Measurements from ENCODE around the gene SSNA1.

Gene SSNA1

GRCh38 chr9:137228506-137228967 is 40.1 kb downstream of the SSNA1 start:
- ChIA-PET POLR2A (no interaction called here), CTCF (interaction anchor here (0.8 to 6.6 kb wide), 14 partner anchors 9 to 184 kb away, joined by 3 to 139 read pairs (median 8); partner anchors contain the start of genes ANAPC2, DPP7, NELFB and NPDC1)
- TF ChIP-seq, protein P1, sequence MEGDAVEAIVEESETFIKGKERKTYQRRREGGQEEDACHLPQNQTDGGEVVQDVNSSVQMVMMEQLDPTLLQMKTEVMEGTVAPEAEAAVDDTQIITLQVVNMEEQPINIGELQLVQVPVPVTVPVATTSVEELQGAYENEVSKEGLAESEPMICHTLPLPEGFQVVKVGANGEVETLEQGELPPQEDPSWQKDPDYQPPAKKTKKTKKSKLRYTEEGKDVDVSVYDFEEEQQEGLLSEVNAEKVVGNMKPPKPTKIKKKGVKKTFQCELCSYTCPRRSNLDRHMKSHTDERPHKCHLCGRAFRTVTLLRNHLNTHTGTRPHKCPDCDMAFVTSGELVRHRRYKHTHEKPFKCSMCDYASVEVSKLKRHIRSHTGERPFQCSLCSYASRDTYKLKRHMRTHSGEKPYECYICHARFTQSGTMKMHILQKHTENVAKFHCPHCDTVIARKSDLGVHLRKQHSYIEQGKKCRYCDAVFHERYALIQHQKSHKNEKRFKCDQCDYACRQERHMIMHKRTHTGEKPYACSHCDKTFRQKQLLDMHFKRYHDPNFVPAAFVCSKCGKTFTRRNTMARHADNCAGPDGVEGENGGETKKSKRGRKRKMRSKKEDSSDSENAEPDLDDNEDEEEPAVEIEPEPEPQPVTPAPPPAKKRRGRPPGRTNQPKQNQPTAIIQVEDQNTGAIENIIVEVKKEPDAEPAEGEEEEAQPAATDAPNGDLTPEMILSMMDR (IDR thresholded peaks at IDR 0.05; ENCODE audit: insufficient read depth, low read length, missing control alignments), result no peak
- no peak for DNase-seq (ENCODE audit: low read depth, low spot score)
- H3K4me3 ChIP-seq (ENCODE audit: low read depth, low read length), result no peak overlapping the region

DNA sequence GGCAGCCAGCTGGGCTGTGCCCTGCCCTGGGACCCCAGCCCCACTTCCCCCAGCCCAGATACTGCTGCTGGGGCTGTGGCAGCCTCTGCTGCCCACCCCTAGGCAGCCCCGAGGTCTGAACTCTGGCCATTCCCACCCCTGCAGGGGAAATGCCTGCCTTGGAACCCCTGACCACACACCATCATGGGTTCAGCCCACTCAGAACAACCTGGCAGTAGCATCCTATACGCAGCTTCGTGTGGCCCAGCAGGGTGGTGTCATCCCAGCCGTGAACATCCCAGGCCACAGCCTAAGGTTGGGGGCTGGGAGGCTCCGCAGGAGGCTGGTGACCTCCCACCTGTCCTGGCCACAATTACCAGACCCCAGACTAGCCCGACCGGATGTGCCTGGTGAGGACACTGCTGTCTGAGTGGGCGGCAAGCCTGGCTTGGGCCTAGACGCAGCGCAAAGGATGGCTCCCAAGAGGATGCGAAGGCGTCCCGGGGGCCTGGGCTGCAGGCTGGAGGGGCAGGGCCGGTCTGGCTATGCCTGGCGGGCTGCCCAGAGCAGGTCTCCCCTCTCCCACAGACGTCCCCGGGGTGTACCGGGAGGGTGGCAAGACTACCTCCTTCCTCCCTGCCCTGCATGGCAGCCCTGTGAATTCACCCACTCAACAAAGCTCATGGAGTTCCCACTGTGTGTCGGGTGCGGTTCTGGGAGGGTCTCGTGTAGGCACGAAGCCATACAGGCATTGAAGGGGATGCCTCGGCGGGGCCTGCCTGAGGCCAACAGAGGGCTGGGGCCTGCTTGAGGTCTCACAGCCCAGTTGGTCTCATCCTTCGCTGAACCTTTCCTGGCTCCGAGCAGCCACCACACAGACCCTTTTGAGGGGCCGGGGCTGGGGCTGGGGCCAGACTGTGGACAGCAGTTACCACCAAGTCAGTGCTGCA is 40.8 kb downstream of the SSNA1 start:
- TF ChIP-seq, protein P1 (IDR thresholded peaks at IDR 0.05; ENCODE audit: insufficient read depth, low read length, missing control alignments), result no peak
- ChIA-PET POLR2A (interaction anchor here (0.9 kb wide), 1 partner anchor 12 kb away, joined by 4 read pairs; the partner anchor contains the start of gene TUBB4B), CTCF (interaction anchor here (0.8 to 4.4 kb wide), 7 partner anchors 8 to 184 kb away, joined by 3 to 28 read pairs (median 3); no protein-coding TSS in a partner anchor)
- no peak for DNase-seq (ENCODE audit: low read depth, low spot score)
- H3K4me3 ChIP-seq (ENCODE audit: low read depth, low read length), result no peak overlapping the region

- no peak for DNase-seq (ENCODE audit: low read depth, low spot score)
- ChIA-PET CTCF (interaction anchor here (0.8 to 4.4 kb wide), 7 partner anchors 7 to 183 kb away, joined by 3 to 28 read pairs (median 3); no protein-coding TSS in a partner anchor), POLR2A (interaction anchor here (0.9 to 1.5 kb wide), 2 partner anchors 10 to 11 kb away, joined by 4 to 8 read pairs; partner anchors contain the start of gene TUBB4B)
- TF ChIP-seq, protein P1 (IDR thresholded peaks at IDR 0.05; ENCODE audit: insufficient read depth, low read length, missing control alignments), result no peak
- no peak overlapping the region for H3K4me3 ChIP-seq (ENCODE audit: low read depth, low read length)
These were observed 41.6 kb downstream of the SSNA1 start for GRCh38 chr9:137229903-137230704.

GRCh38 chr9:137230705-137231371 is 42.4 kb downstream of the SSNA1 start, which contains the start of gene SLC34A3:
Gene SLC34A3 (plus strand): TSS chr9:137230901. CDS start chr9:137231703, 802 bp downstream.
- no peak for DNase-seq (ENCODE audit: low read depth, low spot score)
- POLR2A ChIA-PET, result interaction anchor here (1.5 kb wide), 1 partner anchor 10 kb away, joined by 8 read pairs; the partner anchor contains the start of gene TUBB4B
- CTCF ChIA-PET, result interaction anchor here (0.8 to 1.5 kb wide), 3 partner anchors 9 to 184 kb away, joined by 3 to 5 read pairs (median 3); no protein-coding TSS in a partner anchor
- TF ChIP-seq, protein P1 (IDR thresholded peaks at IDR 0.05; ENCODE audit: insufficient read depth, low read length, missing control alignments), result no peak
- H3K4me3 ChIP-seq (ENCODE audit: low read depth, low read length), result no peak within 1 kb of the TSS

GRCh38 chr9:137231372-137232039 is 43.0 kb downstream of the SSNA1 start:
- TF ChIP-seq, protein P1 (IDR thresholded peaks at IDR 0.05; ENCODE audit: insufficient read depth, low read length, missing control alignments), result no peak
- ChIA-PET POLR2A (interaction anchor here (1.5 kb wide), 1 partner anchor 9 kb away, joined by 8 read pairs; the partner anchor contains the start of gene TUBB4B), CTCF (interaction anchor here (0.8 to 1.5 kb wide), 3 partner anchors 9 to 185 kb away, joined by 3 to 5 read pairs (median 3); no protein-coding TSS in a partner anchor)
- DNase-seq (ENCODE audit: low read depth, low spot score), result no peak
- H3K4me3 ChIP-seq (ENCODE audit: low read depth, low read length), result no peak overlapping the region

All from AG04449 (cell line).